ENCODE data around the gene L3MBTL3.

GRCh38 chr6:130055271-130055670, 36.9 kb downstream of the L3MBTL3 start:
- TF ChIP-seq CTCF (IDR thresholded peaks at IDR 0.05) (no peak), RCOR1 (IDR thresholded peaks at IDR 0.05; ENCODE audit: low read depth, low read length) (no peak)

All from A549 (cell line).